Endothelial cell (in vitro differentiated cells): ENCODE results near the gene ADNP2. TPM values are rescaled to one million over a fixed set of nuclear protein-coding genes. Genes with fewer than 3 reads are reported as not detected.

ENCODE experiments used
- DNase-seq: peaks from one replicate; pipeline ENCODE4 v3.0.0; 2021; ENCODE audit warnings: low spot score
- H3K27ac Mint-ChIP-seq: one replicate; pipeline ENCODE4 v1.8.0; 2021; ENCODE audit warnings: mixed read lengths, inconsistent platforms; ENCODE audit not compliant: unreplicated experiment
- H3K27me3 Mint-ChIP-seq: one replicate; pipeline ENCODE4 v1.8.0; 2021; ENCODE audit warnings: mild to moderate bottlenecking, moderate library complexity, mixed read lengths, inconsistent platforms; ENCODE audit not compliant: unreplicated experiment
- H3K36me3 Mint-ChIP-seq: one replicate; pipeline ENCODE4 v1.8.0; 2021; ENCODE audit warnings: mild to moderate bottlenecking, low read depth, mixed read lengths, inconsistent platforms; ENCODE audit not compliant: unreplicated experiment
- H3K4me1 Mint-ChIP-seq: one replicate; pipeline ENCODE4 v1.8.0; 2021; ENCODE audit warnings: mild to moderate bottlenecking, mixed read lengths, inconsistent platforms; ENCODE audit not compliant: unreplicated experiment
- H3K4me3 Mint-ChIP-seq: one replicate; pipeline ENCODE4 v1.8.0; 2021; ENCODE audit warnings: mild to moderate bottlenecking, mixed read lengths, inconsistent platforms; ENCODE audit not compliant: unreplicated experiment
- H3K9me3 Mint-ChIP-seq: one replicate; pipeline ENCODE4 v1.8.0; 2021; ENCODE audit warnings: mixed read lengths, inconsistent platforms; ENCODE audit not compliant: unreplicated experiment
- CTCF ChIP-seq: fragments of 200-600 bp; sonication (generic); IDR thresholded peaks from one replicate; pipeline ENCODE4 v1.5.0; 2021; ENCODE audit warnings: antibody characterized with exemption; ENCODE audit not compliant: unreplicated experiment
- total RNA-seq: library from RNA; stranded (reverse); fragmentation: NEBNext Ultra II Directional; extraction: Animal tissue kit (Norgen Biotek cat#: 25700); gene quantifications from one replicate; pipeline ENCODE4 v1.2.1, GENCODE V29; 2021; ENCODE audit not compliant: unreplicated experiment

ADNP2 gene
- total RNA-seq, 1 donor from 2014 or later, result 23.7 TPM

- peaks cover 6% of the 10 kb centered on the region for H3K27me3 Mint-ChIP-seq
- no peak for TF ChIP-seq CTCF
- no peak overlapping the region for H3K27ac Mint-ChIP-seq
- peaks cover 3% of the 10 kb centered on the region for H3K36me3 Mint-ChIP-seq
- no peaks in the 10 kb centered on the region for H3K9me3 Mint-ChIP-seq
- no peaks in the 10 kb centered on the region for H3K4me1 Mint-ChIP-seq
- H3K4me3 Mint-ChIP-seq, result no peak overlapping the region
- DNase-seq, result no peak
These were observed 75.2 kb downstream of the ADNP2 start for GRCh38 chr18:80184243-80184772.

- no peaks in the 10 kb centered on the region for H3K9me3 Mint-ChIP-seq
- H3K27me3 Mint-ChIP-seq, result peaks cover 6% of the 10 kb centered on the region
- H3K4me3 Mint-ChIP-seq, result no peak overlapping the region
- H3K27ac Mint-ChIP-seq, result no peak overlapping the region
- peaks cover 3% of the 10 kb centered on the region for H3K36me3 Mint-ChIP-seq
- DNase-seq, result no peak
- TF ChIP-seq CTCF, result no peak
- peaks cover 3% of the 10 kb centered on the region for H3K4me1 Mint-ChIP-seq
These were observed 76.5 kb downstream of the ADNP2 start for GRCh38 chr18:80185545-80185944.

- H3K4me1 Mint-ChIP-seq, result peaks cover 8% of the 10 kb centered on the region
- peaks cover 3% of the 10 kb centered on the region for H3K36me3 Mint-ChIP-seq
- no peak overlapping the region for H3K27ac Mint-ChIP-seq
- peaks cover 7% of the 10 kb centered on the region for H3K27me3 Mint-ChIP-seq
- no peak for TF ChIP-seq CTCF
- H3K9me3 Mint-ChIP-seq, result no peaks in the 10 kb centered on the region
- H3K4me3 Mint-ChIP-seq, result no peak overlapping the region
- DNase-seq, result no peak
These were observed 79.0 kb downstream of the ADNP2 start for GRCh38 chr18:80187956-80188642.

DNA sequence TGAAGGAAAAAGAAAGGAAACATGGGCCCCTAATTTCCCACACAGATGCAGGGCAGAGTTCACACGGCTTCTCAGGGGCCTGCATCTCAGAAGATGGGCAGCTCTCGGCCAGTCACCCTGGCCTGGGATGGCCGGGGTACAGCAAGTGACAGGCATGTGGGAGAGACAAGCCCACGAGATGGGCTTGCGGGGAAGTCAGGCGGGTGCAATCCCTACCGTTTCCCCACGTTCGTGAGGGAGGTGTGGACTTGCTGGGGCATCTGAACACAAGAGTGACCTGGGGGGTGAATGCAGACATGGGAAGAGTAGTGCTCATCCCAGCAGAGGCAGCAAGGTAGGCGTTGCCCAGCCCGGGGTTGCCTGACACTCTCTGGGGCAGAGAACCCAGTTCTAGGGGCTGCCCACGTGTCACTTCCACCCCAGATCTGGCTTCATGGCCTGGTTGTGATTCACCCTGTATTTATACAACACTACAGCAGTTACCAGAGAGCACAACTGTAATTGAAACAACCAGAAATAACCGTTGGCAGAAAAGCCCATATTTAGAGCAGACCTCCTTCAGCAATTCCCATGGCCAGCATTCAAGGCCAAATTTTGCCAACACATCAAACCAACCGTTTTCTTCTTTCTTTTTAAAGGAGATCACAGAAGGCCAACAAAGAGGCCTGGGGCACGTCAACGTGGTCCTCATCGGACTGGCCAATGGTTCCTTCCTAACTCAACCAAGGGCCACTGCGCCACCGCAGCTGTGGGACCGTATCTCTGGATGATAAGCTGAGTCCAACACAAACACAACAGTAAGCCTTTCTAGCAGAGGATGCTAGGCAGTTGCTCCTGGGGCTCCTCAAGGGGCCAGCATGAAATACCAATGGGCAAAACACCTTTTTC is 79.8 kb downstream of the ADNP2 start:
- Mint-ChIP-seq H3K36me3 (no peaks in the 10 kb centered on the region), H3K9me3 (no peaks in the 10 kb centered on the region), H3K27me3 (peaks cover 7% of the 10 kb centered on the region), H3K4me1 (peaks cover 14% of the 10 kb centered on the region), H3K27ac (no peak overlapping the region), H3K4me3 (no peak overlapping the region)
- no peak for DNase-seq
- no peak for TF ChIP-seq CTCF

- DNase-seq, result no peak
- no peaks in the 10 kb centered on the region for H3K9me3 Mint-ChIP-seq
- peaks cover 20% of the 10 kb centered on the region for H3K4me1 Mint-ChIP-seq
- TF ChIP-seq CTCF, result no peak
- H3K4me3 Mint-ChIP-seq, result no peak overlapping the region
- no peaks in the 10 kb centered on the region for H3K36me3 Mint-ChIP-seq
- H3K27ac Mint-ChIP-seq, result no peak overlapping the region
- peaks cover 7% of the 10 kb centered on the region for H3K27me3 Mint-ChIP-seq
These were observed 80.4 kb downstream of the ADNP2 start for GRCh38 chr18:80189531-80189865.
